ENCODE data around the gene FAM162B.

GRCh38 chr6:116705917-116706316 is 59.6 kb downstream of the FAM162B start:
- no peak for TF ChIP-seq RCOR1 (IDR thresholded peaks at IDR 0.05; ENCODE audit: low read depth, low read length)
- no peak for TF ChIP-seq MYC (IDR thresholded peaks at IDR 0.05; ENCODE audit: borderline replicate concordance, low read length)
- TF ChIP-seq CTCF (IDR thresholded peaks at IDR 0.05): no peak
- TF ChIP-seq MAFK (IDR thresholded peaks at IDR 0.05; ENCODE audit: partially characterized antibody): no peak
- no peak for TF ChIP-seq POLR2A (IDR thresholded peaks at IDR 0.05; ENCODE audit: low read length)
- TF ChIP-seq REST (IDR thresholded peaks at IDR 0.05): no peak
- TF ChIP-seq MAX (IDR thresholded peaks at IDR 0.05): no peak
- no peak for TF ChIP-seq RAD21 (conservative IDR thresholded peaks at IDR 0.05 in 1 of 2, IDR thresholded peaks at IDR 0.05 in 1 of 2)

Measured in A549 (cell line).